Right atrium auricular region (tissue), 2 donors: ENCODE results near the gene SMAP2. TPM values are rescaled to one million over a fixed set of nuclear protein-coding genes. Genes with fewer than 3 reads are reported as not detected.

Experiments used
- DNase-seq: peaks from one replicate; pipeline ENCODE4 v3.0.0-alpha.2; 2019; ENCODE audit warnings: low spot score
- H3K27ac ChIP-seq, 2 donors: fragments of 200-600 bp; sonication (generic); 1 replicate in 1 of 2; 2 replicates in 1 of 2; pipeline ENCODE4 v1.5.1; 2016 to 2019
- H3K27me3 ChIP-seq, 2 donors: fragments of 200-600 bp; sonication (generic); one replicate each; pipeline versions ENCODE4 v1.5.1 to v1.6.0; 2017 to 2019
- H3K36me3 ChIP-seq: fragments of 200-600 bp; sonication (generic); one replicate; pipeline ENCODE4 v1.5.1; 2016
- H3K4me1 ChIP-seq, 2 donors: fragments of 200-600 bp; sonication (generic); one replicate each; pipeline versions ENCODE4 v1.5.1 to v1.6.0; 2017 to 2019
- H3K4me3 ChIP-seq, 2 donors: fragments of 200-600 bp; sonication (generic); 1 replicate in 1 of 2; 2 replicates in 1 of 2; pipeline ENCODE4 v1.5.1; 2017 to 2019; ENCODE audit warnings: mild to moderate bottlenecking in 1 of 2, moderate library complexity in 1 of 2
- H3K9me3 ChIP-seq, 2 donors: fragments of 200-600 bp; sonication (generic); one replicate each; pipeline ENCODE4 v1.5.1; 2019
- total RNA-seq, 2 donors: library from RNA; depleted of rRNA; stranded (reverse); fragments of >200 nt; gene quantifications; one replicate each; pipeline ENCODE4 v1.1.0, GENCODE V29; 2016
- TF ChIP-seq, protein P1 (sequence below), 2 donors: fragments of 200-600 bp; sonication (generic); IDR thresholded peaks; one replicate each; pipeline ENCODE4 v1.5.1; 2019; ENCODE audit warnings: antibody characterized with exemption in 2 of 2

The SMAP2 gene
- total RNA-seq, 2 donors from 2014 or later: 19.8 to 20.8 TPM

DNA sequence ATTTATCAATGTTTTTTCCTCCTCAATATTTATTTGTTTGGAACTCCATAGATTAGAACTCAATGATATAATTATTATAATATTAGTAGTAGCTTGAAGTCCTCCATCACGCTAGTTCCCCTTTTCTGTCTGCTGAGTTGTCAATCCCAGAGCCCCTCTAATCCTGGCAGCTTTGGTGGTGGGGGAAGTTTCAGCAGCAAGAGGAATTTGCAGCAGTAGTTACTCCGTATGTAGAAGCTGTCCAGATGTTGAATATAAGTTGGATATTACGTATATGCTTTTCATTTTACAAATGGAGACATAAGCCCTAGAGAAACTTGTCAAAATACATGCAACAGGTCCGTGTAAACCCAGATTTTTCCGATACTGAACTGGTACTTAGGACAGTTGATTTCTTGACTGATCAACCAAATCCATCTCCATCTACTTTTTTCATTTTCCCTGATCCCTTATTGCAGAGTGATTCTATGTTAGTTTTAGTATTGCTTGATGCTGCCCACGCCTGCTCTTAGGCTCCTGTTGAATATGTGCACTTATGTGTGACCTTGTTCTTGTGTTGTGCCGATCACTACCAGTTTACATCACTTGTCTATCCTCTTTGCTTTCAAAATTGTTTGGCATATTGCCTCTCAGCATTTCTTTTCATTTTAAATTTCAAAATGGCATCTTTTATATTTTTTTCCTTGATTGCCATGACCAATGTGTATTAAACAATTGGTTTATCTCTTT is 28.1 kb downstream of the SMAP2 start:
- Histone ChIP-seq H3K27ac (no peak overlapping the region), H3K27me3 (no peaks in the 10 kb centered on the region), H3K36me3 (no peaks in the 10 kb centered on the region), H3K9me3 (no peaks in the 10 kb centered on the region), H3K4me3 (no peak overlapping the region), H3K4me1 (no peaks in the 10 kb centered on the region)
- DNase-seq: no peak
- TF ChIP-seq, protein P1, sequence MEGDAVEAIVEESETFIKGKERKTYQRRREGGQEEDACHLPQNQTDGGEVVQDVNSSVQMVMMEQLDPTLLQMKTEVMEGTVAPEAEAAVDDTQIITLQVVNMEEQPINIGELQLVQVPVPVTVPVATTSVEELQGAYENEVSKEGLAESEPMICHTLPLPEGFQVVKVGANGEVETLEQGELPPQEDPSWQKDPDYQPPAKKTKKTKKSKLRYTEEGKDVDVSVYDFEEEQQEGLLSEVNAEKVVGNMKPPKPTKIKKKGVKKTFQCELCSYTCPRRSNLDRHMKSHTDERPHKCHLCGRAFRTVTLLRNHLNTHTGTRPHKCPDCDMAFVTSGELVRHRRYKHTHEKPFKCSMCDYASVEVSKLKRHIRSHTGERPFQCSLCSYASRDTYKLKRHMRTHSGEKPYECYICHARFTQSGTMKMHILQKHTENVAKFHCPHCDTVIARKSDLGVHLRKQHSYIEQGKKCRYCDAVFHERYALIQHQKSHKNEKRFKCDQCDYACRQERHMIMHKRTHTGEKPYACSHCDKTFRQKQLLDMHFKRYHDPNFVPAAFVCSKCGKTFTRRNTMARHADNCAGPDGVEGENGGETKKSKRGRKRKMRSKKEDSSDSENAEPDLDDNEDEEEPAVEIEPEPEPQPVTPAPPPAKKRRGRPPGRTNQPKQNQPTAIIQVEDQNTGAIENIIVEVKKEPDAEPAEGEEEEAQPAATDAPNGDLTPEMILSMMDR (IDR thresholded peaks at IDR 0.05): no peak

DNA sequence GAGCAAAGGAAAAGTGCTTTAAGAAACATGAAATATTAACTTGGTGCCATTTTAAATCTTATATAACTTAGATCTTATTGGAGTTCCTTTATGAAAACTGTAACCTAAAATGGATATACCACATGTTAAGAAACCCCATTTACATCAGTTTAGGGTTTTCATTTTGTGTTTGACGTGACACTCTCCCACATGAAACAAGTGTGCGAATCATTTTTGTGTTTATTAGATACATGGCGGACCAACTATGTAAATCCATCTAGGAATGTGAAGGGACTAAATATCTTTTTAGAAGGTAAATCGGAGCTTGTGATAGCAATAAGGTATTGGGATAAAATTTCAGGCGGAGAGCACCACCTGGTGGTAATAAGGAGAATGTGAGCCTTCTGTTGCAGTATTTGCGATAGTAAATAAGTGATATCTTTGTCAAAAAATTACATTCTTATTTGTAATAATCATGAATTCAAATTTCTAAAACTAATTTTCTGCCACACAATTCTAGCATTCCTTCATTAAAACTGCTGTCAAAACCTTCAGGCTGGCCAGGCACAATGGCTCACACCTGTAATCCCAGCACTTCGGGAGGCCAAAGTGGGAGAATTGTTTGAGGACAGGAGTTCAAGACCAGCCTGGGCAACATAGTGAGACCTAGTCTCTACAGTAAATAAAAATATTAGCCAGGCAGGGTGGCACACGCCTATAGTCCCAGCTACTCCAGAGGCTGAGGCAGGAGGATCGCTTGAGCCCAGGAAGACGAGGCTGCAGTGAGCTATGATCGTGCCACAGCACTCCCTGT is 31.3 kb downstream of the SMAP2 start:
- no peak overlapping the region for H3K4me3 ChIP-seq

DNA sequence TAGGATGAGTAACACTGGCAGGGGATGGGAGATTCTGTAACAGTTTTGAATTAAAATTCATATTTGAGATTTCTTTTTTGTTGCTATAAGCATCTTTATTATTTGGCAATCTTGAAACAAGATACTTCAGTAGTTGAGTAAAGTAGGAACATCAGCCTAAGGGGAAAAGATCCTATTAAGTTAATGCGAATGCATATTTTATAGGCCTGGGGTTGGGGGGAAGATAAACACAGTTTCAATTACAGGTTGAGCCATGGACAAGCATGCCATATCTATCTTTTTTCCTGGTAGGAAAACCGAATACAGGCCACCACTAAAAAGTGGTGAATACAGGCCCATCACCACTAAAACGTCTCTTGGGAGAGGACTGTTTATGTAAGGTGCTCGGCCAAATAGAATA is 32.3 kb downstream of the SMAP2 start:
- Histone ChIP-seq H3K27me3 (no peaks in the 10 kb centered on the region), H3K4me1 (no peaks in the 10 kb centered on the region), H3K9me3 (no peaks in the 10 kb centered on the region), H3K4me3 (no peak overlapping the region), H3K36me3 (peaks cover 8% of the 10 kb centered on the region), H3K27ac (no peak overlapping the region)
- DNase-seq: no peak
- TF ChIP-seq, protein P1 (IDR thresholded peaks at IDR 0.05): no peak

More for the DNA sequence above, 31.3 kb downstream of the SMAP2 start:
- no peaks in the 10 kb centered on the region for H3K4me1 ChIP-seq
- TF ChIP-seq, protein P1 (IDR thresholded peaks at IDR 0.05): peak; percentile 70 to 90
- no peaks in the 10 kb centered on the region for H3K9me3 ChIP-seq
- peaks cover 8% of the 10 kb centered on the region for H3K36me3 ChIP-seq
- no peaks in the 10 kb centered on the region for H3K27me3 ChIP-seq
- H3K27ac ChIP-seq: no peak overlapping the region
- no peak for DNase-seq

DNA sequence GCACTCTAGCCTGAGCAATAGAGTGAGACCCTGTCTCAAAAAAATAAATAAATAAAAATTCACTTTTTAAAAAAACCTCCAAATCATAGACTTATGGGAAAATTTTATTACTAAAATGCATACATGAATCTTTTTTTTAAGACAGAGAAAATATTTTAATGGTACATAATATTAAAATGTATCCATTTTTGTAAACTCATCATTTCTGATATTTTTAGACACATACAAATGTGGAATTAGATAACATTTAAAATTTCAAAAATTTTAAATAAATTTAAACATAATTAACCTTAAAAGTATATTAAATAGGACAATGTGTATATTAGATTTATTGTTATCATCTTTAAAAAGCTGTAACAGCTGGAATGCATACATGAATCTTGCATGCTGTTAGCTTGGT is 33.9 kb downstream of the SMAP2 start:
- Histone ChIP-seq H3K4me1 (no peaks in the 10 kb centered on the region), H3K9me3 (no peaks in the 10 kb centered on the region), H3K36me3 (peaks cover 8% of the 10 kb centered on the region), H3K27ac (no peak overlapping the region), H3K4me3 (no peak overlapping the region), H3K27me3 (no peaks in the 10 kb centered on the region)
- no peak for DNase-seq
- TF ChIP-seq, protein P1 (IDR thresholded peaks at IDR 0.05): no peak

DNA sequence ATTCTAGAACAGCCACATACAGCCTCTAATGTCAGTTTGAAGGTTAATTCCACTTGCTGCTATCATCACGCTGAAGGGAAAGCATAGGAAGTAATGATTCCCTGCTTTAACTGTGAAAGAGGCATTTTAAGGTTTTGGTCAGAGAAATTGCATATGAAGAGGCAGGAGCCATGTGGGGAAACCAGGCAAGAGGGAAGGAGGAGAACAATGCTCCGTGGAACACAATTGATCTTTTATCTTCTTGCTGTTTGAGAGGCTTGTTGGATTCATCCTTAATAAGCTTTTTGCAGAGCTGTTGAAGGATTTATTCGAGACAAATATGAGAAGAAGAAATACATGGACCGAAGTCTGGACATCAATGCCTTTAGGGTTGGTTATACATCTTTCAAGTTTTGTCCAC is 35.9 kb downstream of the SMAP2 start:
- H3K36me3 ChIP-seq: peaks cover 15% of the 10 kb centered on the region

More for the DNA sequence above, 35.9 kb downstream of the SMAP2 start:
- Histone ChIP-seq H3K4me3 (no peak overlapping the region), H3K9me3 (no peaks in the 10 kb centered on the region), H3K27me3 (no peaks in the 10 kb centered on the region), H3K4me1 (no peaks in the 10 kb centered on the region), H3K27ac (no peak overlapping the region)
- no peak for DNase-seq
- TF ChIP-seq, protein P1 (IDR thresholded peaks at IDR 0.05): no peak
